Caco-2 (cell line): ENCODE data around the gene RPL37A. TPM values are rescaled to one million over a fixed set of nuclear protein-coding genes. Genes with fewer than 3 reads are reported as not detected.
"Not testable (repeated sequence)": the region's sequence is repeated elsewhere in the genome, so short reads cannot be mapped to it uniquely, and the experiment has no call there.

Source experiments
- BruUV-seq: library from RNA; stranded (reverse); fragments of 400-500 nt; replicated peaks from 2 replicates; lab custom pipeline; 2021; lab: Mats Ljungman, UMichigan
- CTCF ChIA-PET: fragments of 300-600 bp; sonication (Branson Sonifier 250); formaldehyde crosslinking; loops from one replicate; lab custom pipeline; 2022; ENCODE audit warnings: antibody characterized with exemption; lab: Charles Lee
- POLR2A ChIA-PET: fragments of 300-600 bp; sonication (Branson Sonifier 250); formaldehyde crosslinking; loops from one replicate; lab custom pipeline; 2022; ENCODE audit warnings: antibody characterized with exemption; lab: Charles Lee
- DNase-seq, 2 experiments: peaks; one replicate each; pipeline versions ENCODE4 v3.0.0 to v3.0.0-alpha.2; 2020 to 2022
- H3K27me3 ChIP-seq: replicated peaks from 2 replicates; pipeline ENCODE4 v1.6.0; 2011; ENCODE audit warnings: low read length; ENCODE audit not compliant: control insufficient read depth, insufficient read depth
- H3K36me3 ChIP-seq: 2 replicates; pipeline ENCODE4 v1.5.1; 2011; ENCODE audit warnings: low read length; ENCODE audit not compliant: control insufficient read depth, insufficient read depth
- H3K4me1 ChIP-seq: fragments of 250-450 bp; sonication (Bioruptor Pico); 2 replicates; pipeline ENCODE4 v1.5.1; 2020; ENCODE audit warnings: mild to moderate bottlenecking
- H3K4me3 ChIP-seq: 2 replicates; pipeline ENCODE4 v1.5.1; 2011; ENCODE audit warnings: low read depth, mild to moderate bottlenecking, control low read depth, low read length
- H3K9me3 ChIP-seq: fragments of 250-450 bp; sonication (Bioruptor Pico); 2 replicates; pipeline ENCODE4 v1.5.1; 2020; ENCODE audit warnings: mild to moderate bottlenecking, moderate library complexity
- H3K27ac Mint-ChIP-seq: one replicate; pipeline ENCODE4 v1.8.0; 2022; ENCODE audit warnings: mixed read lengths; ENCODE audit not compliant: unreplicated experiment
- H3K27me3 Mint-ChIP-seq: one replicate; pipeline ENCODE4 v1.8.0; 2022; ENCODE audit warnings: mixed read lengths; ENCODE audit not compliant: insufficient read depth, unreplicated experiment
- H3K36me3 Mint-ChIP-seq: one replicate; pipeline ENCODE4 v1.8.0; 2022; ENCODE audit warnings: mild to moderate bottlenecking, mixed read lengths; ENCODE audit not compliant: insufficient read depth, unreplicated experiment
- H3K4me1 Mint-ChIP-seq: one replicate; pipeline ENCODE4 v1.8.0; 2022; ENCODE audit warnings: low read depth, mixed read lengths; ENCODE audit not compliant: unreplicated experiment
- H3K4me3 Mint-ChIP-seq: one replicate; pipeline ENCODE4 v1.8.0; 2022; ENCODE audit warnings: mild to moderate bottlenecking, moderate library complexity, mixed read lengths; ENCODE audit not compliant: unreplicated experiment
- H3K9me3 Mint-ChIP-seq: one replicate; pipeline ENCODE4 v1.8.0; 2022; ENCODE audit warnings: mixed read lengths; ENCODE audit not compliant: unreplicated experiment
- intact Hi-C: fragments of 100-400 bp; cut with micrococcal nuclease; formaldehyde crosslinking; loops from one replicate; pipeline ENCODE4 v1.10.0; 2022; ENCODE audit not compliant: unreplicated experiment
- total RNA-seq: library from RNA; stranded (reverse); gene quantifications from 2 replicates; pipeline ENCODE4 v1.2.3, GENCODE V29; 2022
- TF ChIP-seq, protein P1 (sequence below), 2 experiments: fragments of 200-600 bp in 1 of 2; IDR thresholded peaks; 1 replicate in 1 of 2; 2 replicates in 1 of 2; pipeline versions ENCODE4 v1.5.1 to v1.8.0; 2011 to 2022; ENCODE audit warnings: antibody characterized with exemption in 1 of 2, control low read depth in 1 of 2, inconsistent platforms in 1 of 2, low read depth in 1 of 2, low read length in 1 of 2, mild to moderate bottlenecking in 1 of 2, moderate library complexity in 1 of 2; ENCODE audit not compliant: insufficient read depth in 1 of 2, severe bottlenecking in 1 of 2, unreplicated experiment in 1 of 2

Gene RPL37A
- total RNA-seq, 1 experiment from 2014 or later: 2,873 TPM

DNA sequence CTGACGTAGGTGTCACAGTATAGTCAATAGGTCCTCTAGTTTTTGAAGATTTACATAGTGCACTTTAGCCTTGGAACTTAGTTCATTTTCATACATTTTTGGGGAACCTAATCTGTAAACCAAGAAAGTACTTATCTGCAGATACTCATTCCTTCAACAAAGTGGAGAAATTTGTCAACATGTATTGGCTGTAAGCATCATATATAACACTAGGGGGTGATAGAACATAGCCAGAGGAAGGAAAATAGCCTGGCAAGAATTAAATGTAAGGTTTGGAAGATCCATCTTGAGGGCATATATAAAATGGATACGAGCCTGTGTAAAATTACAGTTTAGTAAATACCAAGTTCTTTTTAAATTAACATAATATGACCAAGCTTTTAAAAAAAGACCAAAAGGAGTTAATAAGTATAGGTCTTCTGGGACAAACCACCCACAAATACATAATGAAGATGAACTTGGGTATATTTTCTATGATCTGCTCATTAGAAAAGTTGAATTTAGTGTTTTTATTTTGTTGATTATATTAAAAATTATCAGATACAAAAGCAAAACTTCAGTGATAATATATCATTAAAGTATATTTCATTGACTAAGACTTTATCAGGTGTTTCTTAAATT, 18.2 kb downstream of the RPL37A start:
- intact Hi-C loops: loop anchor here (2.0 kb wide), 1 partner anchor 994 kb away; no protein-coding TSS in a partner anchor
- TF ChIP-seq, protein P1, sequence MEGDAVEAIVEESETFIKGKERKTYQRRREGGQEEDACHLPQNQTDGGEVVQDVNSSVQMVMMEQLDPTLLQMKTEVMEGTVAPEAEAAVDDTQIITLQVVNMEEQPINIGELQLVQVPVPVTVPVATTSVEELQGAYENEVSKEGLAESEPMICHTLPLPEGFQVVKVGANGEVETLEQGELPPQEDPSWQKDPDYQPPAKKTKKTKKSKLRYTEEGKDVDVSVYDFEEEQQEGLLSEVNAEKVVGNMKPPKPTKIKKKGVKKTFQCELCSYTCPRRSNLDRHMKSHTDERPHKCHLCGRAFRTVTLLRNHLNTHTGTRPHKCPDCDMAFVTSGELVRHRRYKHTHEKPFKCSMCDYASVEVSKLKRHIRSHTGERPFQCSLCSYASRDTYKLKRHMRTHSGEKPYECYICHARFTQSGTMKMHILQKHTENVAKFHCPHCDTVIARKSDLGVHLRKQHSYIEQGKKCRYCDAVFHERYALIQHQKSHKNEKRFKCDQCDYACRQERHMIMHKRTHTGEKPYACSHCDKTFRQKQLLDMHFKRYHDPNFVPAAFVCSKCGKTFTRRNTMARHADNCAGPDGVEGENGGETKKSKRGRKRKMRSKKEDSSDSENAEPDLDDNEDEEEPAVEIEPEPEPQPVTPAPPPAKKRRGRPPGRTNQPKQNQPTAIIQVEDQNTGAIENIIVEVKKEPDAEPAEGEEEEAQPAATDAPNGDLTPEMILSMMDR (IDR thresholded peaks at IDR 0.05; ENCODE audit: insufficient read depth in 1 of 2, low read depth in 1 of 2, low read length in 1 of 2, severe bottlenecking in 1 of 2, unreplicated experiment in 1 of 2): peak; percentile 54 to 75
- POLR2A ChIA-PET: no interaction called here
- no peaks in the 10 kb centered on the region for H3K36me3 ChIP-seq
- H3K9me3 Mint-ChIP-seq: no peaks in the 10 kb centered on the region
- BruUV-seq: no TSS peak
- H3K4me1 ChIP-seq: no peaks in the 10 kb centered on the region
- no peaks in the 10 kb centered on the region for H3K9me3 ChIP-seq
- H3K4me3 ChIP-seq: no peak overlapping the region
- H3K27me3 ChIP-seq: no peaks in the 10 kb centered on the region
- H3K27me3 Mint-ChIP-seq: no peaks in the 10 kb centered on the region
- H3K4me3 Mint-ChIP-seq: no peak overlapping the region
- CTCF ChIA-PET: interaction anchor here (1.4 kb wide), 1 partner anchor 155 kb away, joined by 3 read pairs; no protein-coding TSS in a partner anchor
- H3K27ac Mint-ChIP-seq: no peak overlapping the region
- peak in 1 of 2 experiments; percentile 25 for DNase-seq
- no peaks in the 10 kb centered on the region for H3K4me1 Mint-ChIP-seq
- no peaks in the 10 kb centered on the region for H3K36me3 Mint-ChIP-seq

DNA sequence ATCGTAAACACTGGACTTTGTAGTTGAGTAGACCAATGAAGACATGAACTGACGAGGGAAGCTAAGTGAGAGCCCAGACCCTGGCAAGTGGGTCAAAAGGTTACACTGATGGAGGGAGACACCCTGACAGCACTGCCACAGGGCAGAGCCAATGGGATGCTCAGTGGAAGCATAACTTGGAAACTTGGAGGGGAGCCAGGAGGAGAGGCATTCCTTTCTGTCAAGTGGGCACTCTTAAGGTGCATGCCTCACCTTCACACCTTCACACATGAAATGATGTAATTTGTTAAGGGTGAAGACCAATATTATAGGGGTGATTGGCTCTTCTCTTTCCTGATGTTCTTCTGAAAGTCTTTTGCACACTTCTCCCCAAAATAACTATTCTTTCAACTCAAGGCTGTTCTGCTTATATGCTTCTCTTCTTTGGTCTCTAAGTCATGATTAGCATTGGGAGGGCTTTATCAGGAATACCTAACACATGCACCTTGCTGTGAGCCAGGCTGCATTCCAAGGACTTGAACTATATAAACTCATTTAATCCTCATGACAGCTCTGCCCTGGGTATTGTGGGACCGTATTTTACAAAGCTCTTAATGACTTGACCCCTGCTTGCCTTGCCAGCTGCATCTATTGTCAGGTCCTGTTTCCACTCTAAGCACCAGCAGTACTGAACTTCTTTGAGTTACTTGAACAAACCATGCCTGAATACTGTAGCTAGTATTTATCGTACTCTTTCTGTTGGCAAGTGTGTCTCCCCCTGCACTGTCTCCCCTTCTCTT, 19.0 kb downstream of the RPL37A start:
- no TSS peak for BruUV-seq
- no peak overlapping the region for H3K4me3 ChIP-seq
- H3K27me3 ChIP-seq: no peaks in the 10 kb centered on the region
- H3K4me1 ChIP-seq: no peaks in the 10 kb centered on the region
- TF ChIP-seq, protein P1 (IDR thresholded peaks at IDR 0.05; ENCODE audit: insufficient read depth in 1 of 2, low read depth in 1 of 2, low read length in 1 of 2, severe bottlenecking in 1 of 2, unreplicated experiment in 1 of 2): no peak
- Mint-ChIP-seq H3K4me1 (no peaks in the 10 kb centered on the region), H3K9me3 (no peaks in the 10 kb centered on the region), H3K27ac (no peak overlapping the region), H3K27me3 (no peaks in the 10 kb centered on the region), H3K36me3 (no peaks in the 10 kb centered on the region), H3K4me3 (no peak overlapping the region)
- no peaks in the 10 kb centered on the region for H3K9me3 ChIP-seq
- no peak for DNase-seq
- intact Hi-C loops: loop anchor here (2.0 kb wide), 1 partner anchor 993 kb away; no protein-coding TSS in a partner anchor
- ChIA-PET CTCF (interaction anchor here (1.3 to 4.9 kb wide), 3 partner anchors 144 to 154 kb away, joined by 3 to 70 read pairs (median 4); no protein-coding TSS in a partner anchor), POLR2A (no interaction called here)
- H3K36me3 ChIP-seq: no peaks in the 10 kb centered on the region

- H3K9me3 ChIP-seq, H3K36me3 ChIP-seq, POLR2A ChIA-PET, H3K27me3 Mint-ChIP-seq, H3K4me1 Mint-ChIP-seq, H3K9me3 Mint-ChIP-seq, H3K4me3 Mint-ChIP-seq, H3K27me3 ChIP-seq, DNase-seq, H3K4me3 ChIP-seq, H3K36me3 Mint-ChIP-seq, BruUV-seq, H3K4me1 ChIP-seq, H3K27ac Mint-ChIP-seq: not testable (repeated sequence)
- CTCF ChIA-PET: interaction anchor here (0.6 to 4.9 kb wide), 9 partner anchors 13 to 1516 kb away, joined by 3 to 70 read pairs (median 3); no protein-coding TSS in a partner anchor
- intact Hi-C loops: loop anchor here (1.0 kb wide), 1 partner anchor 148 kb away; no protein-coding TSS in a partner anchor
Measured at GRCh38 chr2:216518566-216519119, 20.0 kb downstream of the RPL37A start.
